Stimulated activated CD4-positive, alpha-beta T cell treated with anti-CD3 and anti-CD28 coated beads, Interleukin-4, amount 100 ng/mL, for 1 hour (primary cell): ENCODE results near the gene LDAH.

Experiments
- DNase-seq: peaks from one replicate; pipeline ENCODE4 v3.0.0-alpha.2; 2020

LDAH gene

DNA sequence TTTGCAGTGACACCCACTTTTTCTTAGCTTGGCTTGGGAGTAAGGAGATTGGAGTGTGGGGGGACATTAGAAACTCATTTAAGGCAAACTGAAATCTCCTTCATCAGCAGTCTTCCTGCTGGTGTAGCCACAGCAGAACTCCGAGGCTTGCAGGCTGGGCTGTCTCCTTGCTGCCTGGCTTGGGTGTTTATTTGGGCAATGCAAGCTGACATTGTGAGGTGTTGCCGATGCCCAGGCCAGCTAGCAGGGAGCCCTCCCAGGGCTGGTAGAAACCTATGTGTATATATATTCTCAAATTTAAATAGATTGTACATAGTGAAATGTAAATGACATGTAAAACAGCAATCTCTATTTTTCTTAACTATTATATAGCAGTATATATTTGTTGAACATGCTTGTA lies 144.1 kb downstream of the LDAH start:
- no peak for DNase-seq

DNA sequence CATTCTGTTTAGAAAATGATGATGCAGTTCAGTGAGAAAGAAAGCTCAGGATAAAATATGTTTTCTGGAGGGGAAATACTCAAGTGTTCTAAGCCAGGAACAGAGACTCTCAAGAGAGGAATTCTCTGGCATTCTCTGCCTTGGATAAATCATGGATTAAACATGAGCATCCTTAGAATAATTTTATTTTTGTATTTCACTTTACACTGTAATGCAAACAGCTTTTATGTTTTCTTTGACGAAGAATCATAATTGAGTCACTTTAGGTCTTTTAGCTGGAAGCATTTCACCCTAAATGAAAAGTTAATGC lies 144.9 kb downstream of the LDAH start:
- DNase-seq = no peak

DNA sequence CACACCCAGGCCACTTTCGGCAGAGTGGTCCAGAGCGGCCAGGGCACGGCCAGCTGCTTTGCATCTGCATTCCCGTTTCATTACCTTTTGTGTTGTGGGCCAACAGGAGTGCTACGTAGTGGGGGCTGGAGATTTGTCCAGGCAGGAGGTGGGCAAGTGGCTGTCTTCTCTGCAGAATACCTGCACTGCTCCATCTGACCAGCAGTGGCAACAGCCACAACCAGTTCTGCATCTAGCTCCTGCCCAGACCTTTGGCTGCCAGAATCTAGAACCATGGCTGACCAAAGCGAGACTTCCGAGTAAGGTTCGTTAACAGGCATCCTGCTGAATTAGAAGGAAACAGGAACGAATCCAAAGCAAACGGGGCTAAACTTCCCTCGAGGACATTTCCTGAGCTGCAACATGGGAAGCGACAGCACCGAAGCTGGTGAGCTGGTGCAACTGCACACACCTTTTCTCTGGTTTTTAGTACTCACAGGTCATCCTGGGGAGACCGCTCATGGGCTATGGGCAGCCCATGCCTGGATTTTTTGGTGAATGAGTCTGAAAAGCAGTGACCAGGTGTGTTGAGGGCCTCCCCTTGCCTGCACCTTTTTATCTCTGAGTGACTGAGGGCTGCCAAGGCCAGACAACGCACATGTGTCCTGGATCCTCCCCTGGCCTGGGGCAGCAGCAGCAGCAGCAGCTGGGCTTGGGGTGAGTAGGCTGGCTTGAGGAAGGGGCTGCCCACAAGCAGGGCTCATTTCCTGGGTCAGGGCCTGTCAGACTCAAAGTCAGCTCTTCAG lies 145.4 kb downstream of the LDAH start:
- no peak for DNase-seq

DNA sequence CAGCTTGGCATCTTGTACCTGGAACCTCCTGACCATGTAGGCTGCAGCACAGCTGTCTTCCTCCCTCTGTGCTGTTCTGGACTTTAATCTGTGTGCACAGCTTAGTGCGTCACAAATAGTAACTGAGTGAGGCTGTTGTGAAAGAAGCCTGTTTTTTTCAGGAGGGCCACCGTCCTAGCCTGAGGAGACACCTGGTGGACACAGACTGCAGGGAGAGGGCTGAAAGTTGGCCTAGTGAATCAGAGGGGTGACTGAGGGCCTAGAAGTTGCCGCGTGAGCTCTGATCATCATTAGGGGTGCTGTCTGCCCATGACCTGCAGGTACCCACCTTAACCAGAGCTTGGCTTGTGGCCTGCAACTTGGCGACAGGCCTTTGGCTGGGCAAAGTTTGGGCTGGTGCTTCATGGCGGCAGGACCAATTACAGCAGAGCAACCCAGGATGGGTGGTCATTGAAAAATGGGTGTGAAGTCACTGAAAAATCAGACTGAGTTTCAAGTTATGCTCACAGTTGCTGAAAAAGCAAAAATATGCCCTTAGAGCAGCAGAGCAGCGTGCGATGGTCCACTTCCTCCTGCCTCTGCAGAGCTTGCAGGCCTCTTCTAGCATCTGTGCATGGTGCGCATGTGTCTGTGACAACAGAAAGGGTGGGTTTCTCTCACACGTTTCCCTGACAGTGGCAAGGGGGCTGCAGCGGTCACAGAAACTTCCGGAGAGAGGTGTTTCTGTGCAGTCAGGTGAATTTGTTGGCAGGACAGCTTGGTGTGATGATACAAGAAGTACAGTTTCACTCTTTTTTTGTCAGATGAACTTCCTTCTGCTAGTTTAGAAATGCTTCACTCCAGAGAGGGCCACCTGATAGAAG lies 146.3 kb downstream of the LDAH start:
- DNase-seq = no peak

DNA sequence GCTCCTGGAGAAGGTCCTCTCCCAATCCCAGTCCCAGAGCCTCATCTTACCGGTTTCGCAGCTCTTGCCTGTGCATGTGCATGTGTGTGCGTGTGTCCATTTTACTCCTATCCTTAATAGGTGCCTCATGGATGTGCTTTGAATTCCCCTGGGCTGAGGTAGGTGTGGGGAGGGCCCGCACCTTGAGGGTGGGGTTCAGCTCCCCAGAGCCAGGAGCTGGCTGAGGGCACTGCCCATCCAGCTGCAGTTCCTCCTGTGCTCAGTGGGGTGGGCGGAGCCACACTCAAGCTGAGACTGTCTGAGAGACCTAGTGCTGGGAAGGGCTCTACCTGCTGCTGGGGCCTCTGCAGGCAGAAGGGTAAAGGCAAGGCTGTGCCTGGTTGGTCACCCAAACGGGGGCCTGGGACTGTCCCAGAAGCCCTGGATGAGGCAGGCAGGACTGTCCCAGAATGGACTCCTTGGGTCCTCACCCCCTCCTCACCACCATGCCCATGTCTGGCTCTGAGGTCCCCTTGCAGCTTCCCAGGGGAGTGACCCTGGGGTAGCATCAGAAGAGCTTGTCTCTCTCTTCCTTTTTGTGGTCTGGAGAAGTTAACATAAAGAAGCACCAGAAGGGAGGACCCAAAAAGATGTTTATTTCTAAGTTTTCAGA lies 147.1 kb downstream of the LDAH start:
- no peak for DNase-seq

DNA sequence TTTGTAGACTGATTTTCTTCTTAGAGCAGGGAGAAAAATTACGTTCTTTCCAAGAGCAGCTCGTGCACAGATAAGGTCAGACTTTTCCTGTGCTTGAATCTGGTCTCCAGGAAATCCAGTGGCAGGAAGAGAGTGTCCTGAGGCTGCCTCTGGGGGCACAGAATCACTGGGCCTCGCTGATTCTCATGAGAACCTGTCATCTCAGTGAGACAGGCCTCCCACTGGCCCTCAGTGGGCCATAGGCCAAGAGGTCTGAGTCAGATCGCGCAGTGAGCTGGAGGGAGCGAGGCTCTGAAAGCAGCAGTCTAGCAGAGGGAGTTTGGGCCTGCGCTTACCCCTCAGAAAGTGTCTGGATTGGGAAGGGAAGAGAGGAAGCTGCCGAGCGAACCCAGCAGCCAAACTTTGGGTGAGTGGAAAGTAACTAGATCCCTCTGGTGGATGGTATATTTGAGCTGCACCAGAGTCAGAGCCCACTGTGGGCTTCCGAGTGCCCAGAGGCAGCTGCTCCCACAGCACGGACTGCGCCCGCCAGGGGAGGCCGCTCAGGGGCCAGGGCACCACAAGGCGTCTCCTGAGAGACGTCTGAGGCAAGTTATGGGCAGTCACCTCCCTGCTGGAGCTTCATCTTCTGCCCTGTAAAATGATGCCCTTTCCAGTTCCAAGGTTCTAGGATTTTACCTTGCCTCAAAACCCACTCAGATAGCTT lies 147.8 kb downstream of the LDAH start:
- no peak for DNase-seq

DNA sequence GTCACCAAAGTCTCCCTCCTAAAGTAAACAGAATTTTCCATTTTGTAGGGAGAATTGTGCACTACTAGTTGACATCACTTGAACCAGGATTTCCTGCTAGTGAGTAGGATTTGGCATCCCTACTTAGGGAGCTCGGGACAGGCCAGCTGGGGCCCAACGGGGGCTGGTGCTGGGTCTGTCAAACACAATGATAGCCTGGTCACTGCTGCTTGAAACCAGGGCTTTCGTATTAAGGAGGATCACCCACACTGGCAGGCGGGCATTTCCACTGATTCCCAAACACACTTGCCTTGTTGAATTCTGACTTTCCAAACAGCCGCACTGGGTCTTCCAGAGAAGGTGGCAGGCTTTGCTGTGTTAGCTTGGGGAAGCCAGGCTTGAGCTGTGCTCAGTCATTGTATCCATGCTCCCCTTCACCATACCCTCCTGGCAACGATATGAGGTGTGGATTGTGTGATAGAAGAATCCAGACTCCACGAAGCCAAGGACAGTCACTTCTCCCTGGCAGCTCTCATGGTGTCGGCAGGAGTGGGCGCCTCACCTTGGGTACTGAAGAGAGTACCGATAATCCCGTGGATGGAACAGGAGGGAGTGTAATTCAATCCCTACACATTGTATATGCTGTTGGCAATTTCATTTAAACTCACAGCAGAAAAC lies 148.5 kb downstream of the LDAH start:
- DNase-seq = no peak

GRCh38 chr2:20673686-20674308 lies 149.1 kb downstream of the LDAH start:
- DNase-seq = no peak

DNA sequence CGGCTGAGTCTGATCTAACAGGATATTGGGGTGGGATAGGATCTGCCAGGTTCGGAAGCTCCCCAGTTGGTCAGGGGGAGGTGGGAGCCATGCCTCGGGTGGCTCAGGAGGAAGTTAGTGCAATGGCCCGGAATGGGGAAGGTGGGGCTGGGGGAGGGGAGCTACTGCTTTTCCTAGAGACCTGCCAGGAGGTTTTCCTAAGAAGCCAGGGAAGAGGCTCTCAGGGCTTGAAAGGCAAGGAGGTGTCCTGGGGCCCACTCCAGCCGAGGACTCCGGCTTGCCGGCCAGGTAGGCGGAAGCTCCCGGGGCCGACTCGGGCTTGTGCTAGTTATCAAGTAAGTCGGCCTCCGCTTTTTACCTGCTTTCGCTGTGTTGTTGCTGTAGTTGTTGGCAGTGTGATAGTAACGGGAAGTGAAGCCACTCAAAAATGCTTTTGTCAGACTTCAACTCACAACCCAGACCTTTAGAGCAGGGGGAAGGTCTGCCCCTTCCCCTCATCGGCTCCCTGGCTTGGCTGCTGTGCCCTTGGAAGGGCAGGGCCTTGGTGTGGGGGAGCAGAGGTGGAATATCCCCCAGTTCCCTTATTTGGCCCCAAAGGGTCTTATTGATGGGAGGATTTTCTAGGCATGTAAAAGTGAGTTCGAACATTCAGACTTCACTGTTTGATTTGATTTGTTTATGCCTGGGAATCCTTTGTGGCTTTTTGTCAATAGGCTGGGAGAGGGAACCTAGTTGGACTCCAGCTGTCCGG lies 150.5 kb downstream of the LDAH start:
- no peak for DNase-seq

DNA sequence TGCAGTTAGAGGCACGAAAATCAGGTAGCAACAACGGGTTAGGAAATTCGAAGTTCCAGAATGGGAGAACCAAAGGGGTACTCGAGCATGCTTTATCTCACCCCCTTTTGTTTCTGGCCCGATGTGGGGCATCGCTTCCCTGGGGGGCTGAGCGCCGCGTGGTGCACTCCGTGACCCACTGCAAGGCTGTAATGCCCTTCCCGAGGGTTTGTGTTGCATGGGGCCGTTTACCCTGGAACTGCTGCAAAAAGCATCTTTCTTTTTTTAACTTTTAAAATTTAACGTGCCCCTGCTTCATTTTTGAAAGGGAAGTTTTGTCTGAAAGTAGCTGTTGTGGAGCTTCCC lies 151.2 kb downstream of the LDAH start:
- DNase-seq = no peak

DNA sequence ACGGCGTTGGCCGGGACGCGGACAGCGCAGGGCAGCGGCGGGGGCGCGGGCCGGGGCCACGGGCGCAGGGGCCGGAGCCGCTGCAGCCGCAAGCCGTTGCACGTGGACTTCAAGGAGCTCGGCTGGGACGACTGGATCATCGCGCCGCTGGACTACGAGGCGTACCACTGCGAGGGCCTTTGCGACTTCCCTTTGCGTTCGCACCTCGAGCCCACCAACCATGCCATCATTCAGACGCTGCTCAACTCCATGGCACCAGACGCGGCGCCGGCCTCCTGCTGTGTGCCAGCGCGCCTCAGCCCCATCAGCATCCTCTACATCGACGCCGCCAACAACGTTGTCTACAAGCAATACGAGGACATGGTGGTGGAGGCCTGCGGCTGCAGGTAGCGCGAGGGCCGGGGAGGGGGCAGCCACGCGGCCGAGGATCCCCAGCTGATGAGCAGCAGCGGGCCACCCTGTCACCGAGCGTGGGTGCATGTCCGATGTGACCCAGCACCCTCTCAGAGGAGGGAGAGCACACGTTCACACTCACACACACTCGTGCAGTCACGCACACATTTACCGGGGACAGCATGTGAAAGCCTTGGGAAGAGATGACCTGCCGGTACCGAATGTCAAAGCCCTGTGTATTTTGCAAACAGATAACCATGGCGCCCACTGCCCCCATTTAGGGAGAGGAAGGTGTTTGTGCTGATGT lies 151.7 kb downstream of the LDAH start:
- no peak for DNase-seq

DNA sequence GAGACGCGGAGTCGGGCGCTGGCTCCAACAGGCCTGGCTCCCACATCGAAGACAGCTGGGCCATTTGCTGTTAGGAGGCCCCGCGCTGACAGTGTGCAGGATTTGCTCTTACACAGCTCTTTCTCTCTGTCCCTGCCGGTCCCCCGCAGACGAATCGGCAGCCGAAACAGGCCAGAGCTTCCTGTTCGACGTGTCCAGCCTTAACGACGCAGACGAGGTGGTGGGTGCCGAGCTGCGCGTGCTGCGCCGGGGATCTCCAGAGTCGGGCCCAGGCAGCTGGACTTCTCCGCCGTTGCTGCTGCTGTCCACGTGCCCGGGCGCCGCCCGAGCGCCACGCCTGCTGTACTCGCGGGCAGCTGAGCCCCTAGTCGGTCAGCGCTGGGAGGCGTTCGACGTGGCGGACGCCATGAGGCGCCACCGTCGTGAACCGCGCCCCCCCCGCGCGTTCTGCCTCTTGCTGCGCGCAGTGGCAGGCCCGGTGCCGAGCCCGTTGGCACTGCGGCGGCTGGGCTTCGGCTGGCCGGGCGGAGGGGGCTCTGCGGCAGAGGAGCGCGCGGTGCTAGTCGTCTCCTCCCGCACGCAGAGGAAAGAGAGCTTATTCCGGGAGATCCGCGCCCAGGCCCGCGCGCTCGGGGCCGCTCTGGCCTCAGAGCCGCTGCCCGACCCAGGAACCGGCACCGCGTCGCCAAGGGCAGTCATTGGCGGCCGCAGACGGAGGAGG lies 152.4 kb downstream of the LDAH start:
- no peak for DNase-seq

GRCh38 chr2:20669562-20670314 lies 153.2 kb downstream of the LDAH start:
- no peak for DNase-seq

- no peak for DNase-seq
Measured at GRCh38 chr2:20668871-20669475, 153.9 kb downstream of the LDAH start.

DNA sequence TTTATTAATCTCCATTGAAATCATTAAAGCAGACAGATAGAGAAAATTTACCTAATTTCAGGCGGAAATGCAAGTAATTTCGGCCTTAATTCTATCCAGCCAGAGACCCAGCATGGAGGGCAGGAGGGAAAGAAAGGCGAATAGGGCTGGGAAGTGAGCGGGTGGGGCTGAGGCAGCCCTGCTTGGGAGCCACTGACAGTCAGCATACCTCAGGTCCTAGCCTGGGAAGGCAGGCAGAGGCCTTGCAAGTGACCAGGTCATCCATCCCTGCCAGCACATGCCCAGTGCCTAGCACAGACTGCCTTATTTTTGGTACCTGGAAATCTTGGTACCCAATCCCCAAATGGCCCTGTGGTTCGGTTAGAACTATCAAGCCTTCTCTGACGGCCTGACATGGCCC lies 154.4 kb downstream of the LDAH start:
- DNase-seq = no peak

- DNase-seq = no peak
Measured at GRCh38 chr2:20667531-20668401, 155.1 kb downstream of the LDAH start.

- DNase-seq = peak; percentile 15
Measured at GRCh38 chr2:20667151-20667530, 155.8 kb downstream of the LDAH start.
